ENCODE measurements around the gene BAG5. TPM values are rescaled to one million over a fixed set of nuclear protein-coding genes. Genes with fewer than 3 reads are reported as not detected.

Gene BAG5
- total RNA-seq, 4 donors from 2014 or later: 39.4 to 77.5 (median 44.4) TPM

DNA sequence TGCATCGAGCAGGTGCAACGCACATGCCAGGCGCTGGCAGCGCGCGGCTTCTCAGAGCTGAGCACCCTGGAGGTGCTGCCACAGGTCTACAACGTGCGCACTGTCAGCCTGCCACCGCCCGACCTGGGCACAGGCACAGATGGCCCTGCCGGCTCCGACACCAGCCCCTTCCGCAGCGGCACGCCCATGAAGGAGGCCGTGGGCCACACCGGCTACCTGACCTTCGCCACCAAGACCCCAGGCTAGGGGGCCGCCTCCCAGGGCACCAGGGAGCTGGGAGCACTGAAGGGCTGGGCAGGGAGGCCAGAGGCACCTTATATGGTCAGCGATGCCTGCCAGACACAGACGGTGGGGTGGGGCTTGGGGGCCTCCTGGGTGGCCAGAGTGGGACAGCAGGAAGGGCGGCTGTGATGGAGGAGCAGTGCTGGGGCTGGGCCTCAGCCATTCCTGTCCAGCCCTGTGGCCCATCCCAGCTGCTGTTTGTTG lies 27.8 kb downstream of the BAG5 start:
- no peak for DNase-seq
- peaks cover 13 to 28% of the 10 kb centered on the region in 2 donors for H3K4me1 ChIP-seq
- no peak overlapping the region for H3K27ac ChIP-seq
- TF ChIP-seq, protein P1, sequence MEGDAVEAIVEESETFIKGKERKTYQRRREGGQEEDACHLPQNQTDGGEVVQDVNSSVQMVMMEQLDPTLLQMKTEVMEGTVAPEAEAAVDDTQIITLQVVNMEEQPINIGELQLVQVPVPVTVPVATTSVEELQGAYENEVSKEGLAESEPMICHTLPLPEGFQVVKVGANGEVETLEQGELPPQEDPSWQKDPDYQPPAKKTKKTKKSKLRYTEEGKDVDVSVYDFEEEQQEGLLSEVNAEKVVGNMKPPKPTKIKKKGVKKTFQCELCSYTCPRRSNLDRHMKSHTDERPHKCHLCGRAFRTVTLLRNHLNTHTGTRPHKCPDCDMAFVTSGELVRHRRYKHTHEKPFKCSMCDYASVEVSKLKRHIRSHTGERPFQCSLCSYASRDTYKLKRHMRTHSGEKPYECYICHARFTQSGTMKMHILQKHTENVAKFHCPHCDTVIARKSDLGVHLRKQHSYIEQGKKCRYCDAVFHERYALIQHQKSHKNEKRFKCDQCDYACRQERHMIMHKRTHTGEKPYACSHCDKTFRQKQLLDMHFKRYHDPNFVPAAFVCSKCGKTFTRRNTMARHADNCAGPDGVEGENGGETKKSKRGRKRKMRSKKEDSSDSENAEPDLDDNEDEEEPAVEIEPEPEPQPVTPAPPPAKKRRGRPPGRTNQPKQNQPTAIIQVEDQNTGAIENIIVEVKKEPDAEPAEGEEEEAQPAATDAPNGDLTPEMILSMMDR (IDR thresholded peaks at IDR 0.05): no peak
- no peak for TF ChIP-seq POLR2A (IDR thresholded peaks at IDR 0.05)
- WGBS, 2 donors: 92 to 98% methylated on average over 16 to 17 of the region's 22 CpGs
- H3K36me3 ChIP-seq: no peaks in the 10 kb centered on the region
- intact Hi-C loops (cut with DNase I): no loop called here
- no peak overlapping the region for H3K4me3 ChIP-seq (replicated peaks in 1 of 3)
- H3K27me3 ChIP-seq: no peaks in the 10 kb centered on the region
- H3K9me3 ChIP-seq: no peaks in the 10 kb centered on the region

DNA sequence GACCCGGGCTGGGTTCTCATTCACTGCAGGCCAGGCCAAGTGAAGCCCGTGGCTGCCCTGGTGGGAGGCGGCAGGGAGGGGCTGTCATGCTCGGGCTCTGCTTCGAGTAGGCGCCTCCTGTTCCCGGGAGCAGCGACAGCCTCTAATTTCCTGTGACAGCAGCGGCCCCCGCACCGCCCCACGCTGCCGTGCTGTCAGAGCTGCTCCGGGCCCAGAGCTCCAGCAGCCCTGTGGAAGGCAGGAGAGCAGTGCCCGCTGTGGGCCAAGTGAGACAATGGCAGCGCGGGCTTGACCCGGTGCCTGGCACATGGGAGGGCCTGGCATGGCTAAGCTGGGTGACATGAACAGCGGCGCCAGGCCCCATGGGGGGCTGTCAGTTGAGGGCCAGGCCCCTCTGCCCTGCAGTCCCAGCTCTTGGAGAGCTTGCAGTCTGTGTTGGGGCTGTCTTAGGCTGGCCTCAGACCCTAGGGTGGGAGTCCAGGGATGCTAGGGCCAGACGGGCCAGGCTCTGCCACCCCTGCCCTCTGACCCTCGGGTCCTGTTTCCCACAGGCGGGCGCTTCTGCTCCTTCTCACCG lies 28.4 kb downstream of the BAG5 start:
- no peak for DNase-seq
- H3K27me3 ChIP-seq: no peaks in the 10 kb centered on the region
- no peak overlapping the region for H3K4me3 ChIP-seq (replicated peaks in 1 of 3)
- H3K4me1 ChIP-seq: peaks cover 16 to 26% of the 10 kb centered on the region in 2 donors
- 89 to 100% methylated on average over 6 to 9 of the region's 25 CpGs for WGBS, 2 donors
- TF ChIP-seq, protein P1 (IDR thresholded peaks at IDR 0.05): no peak
- TF ChIP-seq POLR2A (IDR thresholded peaks at IDR 0.05): no peak
- H3K36me3 ChIP-seq: no peaks in the 10 kb centered on the region
- intact Hi-C loops (cut with DNase I): no loop called here
- H3K27ac ChIP-seq: no peak overlapping the region
- no peaks in the 10 kb centered on the region for H3K9me3 ChIP-seq

DNA sequence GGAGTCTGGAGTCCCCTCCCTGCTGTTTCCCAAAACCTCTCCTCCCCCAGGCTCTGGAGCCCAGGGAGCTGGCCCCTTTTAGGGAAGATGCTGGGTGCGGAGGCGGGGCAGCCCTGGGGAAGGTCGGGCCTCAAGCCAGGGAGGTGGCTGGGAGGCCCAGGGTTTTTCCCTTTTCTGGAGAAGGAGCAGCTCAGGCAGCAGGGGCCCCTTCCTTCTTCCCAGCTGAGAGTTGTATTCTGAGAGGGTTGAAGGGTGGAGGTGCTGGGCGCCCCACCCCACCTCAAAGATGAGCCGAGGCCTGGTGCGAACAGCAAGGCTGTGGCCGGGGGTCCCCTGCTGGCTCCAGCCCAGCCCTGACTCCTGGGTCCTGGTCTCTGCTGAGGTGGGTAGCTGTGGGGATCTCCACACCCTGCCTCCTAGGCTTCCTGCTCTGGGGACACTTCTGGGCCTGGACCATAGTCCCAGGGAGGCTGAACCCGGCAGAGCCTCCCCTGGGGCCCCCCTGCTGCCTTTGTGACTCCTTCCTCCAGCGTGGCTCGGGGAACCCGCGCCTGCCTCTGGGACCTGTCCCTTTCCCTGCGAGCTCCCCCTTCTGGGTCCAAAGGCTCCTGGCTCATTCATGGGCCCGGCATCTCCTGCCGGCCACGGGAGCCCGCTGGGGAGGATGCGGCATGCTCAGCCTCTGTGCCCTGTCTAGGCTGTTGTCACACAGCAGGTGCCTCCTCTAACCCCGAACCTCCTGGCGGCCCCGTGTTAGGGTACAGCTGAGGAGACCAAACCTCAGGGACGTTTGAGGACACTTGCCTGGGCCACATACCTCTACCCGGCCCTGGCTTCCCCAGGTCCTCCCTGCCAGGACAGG lies 29.1 kb downstream of the BAG5 start:
- no peak overlapping the region for H3K27ac ChIP-seq
- intact Hi-C loops (cut with DNase I): no loop called here
- TF ChIP-seq, protein P1 (IDR thresholded peaks at IDR 0.05): no peak
- TF ChIP-seq POLR2A (IDR thresholded peaks at IDR 0.05): no peak
- peaks cover 14 to 22% of the 10 kb centered on the region in 2 donors for H3K4me1 ChIP-seq
- no peaks in the 10 kb centered on the region for H3K27me3 ChIP-seq
- 88 to 94% methylated on average over 12 to 14 of the region's 23 CpGs for WGBS, 2 donors
- no peak overlapping the region for H3K4me3 ChIP-seq (replicated peaks in 1 of 3)
- DNase-seq: no peak
- no peaks in the 10 kb centered on the region for H3K9me3 ChIP-seq
- H3K36me3 ChIP-seq: no peaks in the 10 kb centered on the region

DNA sequence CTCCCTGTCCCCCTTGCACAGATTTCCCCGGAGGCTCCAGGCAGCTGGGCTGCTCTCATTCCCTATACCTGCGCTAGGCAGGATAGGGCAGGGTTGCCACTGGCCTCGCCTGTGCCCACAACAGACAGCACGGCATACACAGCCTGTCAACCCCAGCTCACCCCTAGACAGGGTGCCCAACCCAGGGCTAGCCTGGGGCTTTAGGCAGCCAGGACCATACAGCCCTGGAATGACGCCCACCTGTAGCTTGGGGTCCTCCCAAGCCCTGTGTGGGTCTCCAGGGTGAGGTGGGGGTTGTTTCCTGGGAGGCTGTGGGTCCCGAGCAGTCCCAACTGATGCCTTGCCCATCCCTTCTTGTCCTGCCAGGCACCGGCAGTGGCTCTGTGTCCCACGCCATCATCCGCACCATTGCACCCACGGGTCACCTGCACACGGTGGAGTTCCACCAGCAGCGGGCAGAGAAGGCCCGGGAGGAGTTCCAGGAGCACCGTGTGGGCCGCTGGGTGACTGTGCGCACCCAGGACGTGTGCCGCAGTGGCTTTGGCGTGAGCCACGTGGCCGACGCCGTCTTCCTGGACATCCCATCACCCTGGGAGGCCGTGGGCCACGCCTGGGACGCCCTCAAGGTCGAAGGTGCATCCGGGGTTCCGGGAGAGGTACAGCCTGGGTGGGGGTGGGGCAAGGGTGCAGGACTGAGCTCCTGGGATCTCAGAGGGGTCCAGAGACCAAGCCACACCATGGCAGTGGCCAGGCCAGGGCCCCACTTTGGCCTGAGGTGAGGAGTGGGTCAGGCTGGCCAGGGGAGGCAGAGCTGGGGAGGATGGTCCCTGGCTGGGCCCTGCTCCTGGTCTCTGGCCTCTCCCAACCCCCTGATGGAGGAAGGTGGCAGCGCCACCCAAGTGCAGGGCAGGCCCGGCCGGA lies 30.0 kb downstream of the BAG5 start:
- H3K9me3 ChIP-seq: no peaks in the 10 kb centered on the region
- WGBS, 2 donors: 92 to 96% methylated on average over 7 to 11 of the region's 32 CpGs
- intact Hi-C loops (cut with DNase I): no loop called here
- no peaks in the 10 kb centered on the region for H3K36me3 ChIP-seq
- no peak overlapping the region for H3K4me3 ChIP-seq (replicated peaks in 1 of 3)
- DNase-seq: no peak
- H3K4me1 ChIP-seq: peaks cover 23 to 26% of the 10 kb centered on the region in 2 donors
- H3K27me3 ChIP-seq: no peaks in the 10 kb centered on the region
- TF ChIP-seq, protein P1 (IDR thresholded peaks at IDR 0.05): no peak
- no peak for TF ChIP-seq POLR2A (IDR thresholded peaks at IDR 0.05)
- H3K27ac ChIP-seq: no peak overlapping the region

Data from thyroid gland (tissue), 4 donors.